Aorta (tissue), 5 donors: ENCODE data around the gene SAC3D1. TPM values are rescaled to one million over a fixed set of nuclear protein-coding genes. Genes with fewer than 3 reads are reported as not detected.
A peak's percentile ranks its signal among the peaks of the same experiment; 100 is the strongest.

ENCODE experiments used
- ATAC-seq: fragments of 200-7000 bp; cut with Tn5 transposase; one replicate; pipeline ENCODE4 v1.9.1; 2022; ENCODE audit warnings: moderate library complexity; ENCODE audit not compliant: low FRiP score
- DNase-seq, 2 donors: peaks; one replicate each; pipeline ENCODE4 v3.0.0-alpha.2; 2020
- H3K27ac ChIP-seq, 2 donors: one replicate each; pipeline ENCODE4 v1.5.1; 2013; ENCODE audit warnings: low read length in 2 of 2, mild to moderate bottlenecking in 2 of 2, moderate library complexity in 2 of 2, control low read depth in 1 of 2, inconsistent platforms in 1 of 2, low read depth in 1 of 2
- H3K27me3 ChIP-seq, 2 donors: one replicate each; pipeline ENCODE4 v1.6.1; 2013; ENCODE audit warnings: control low read depth in 1 of 2, low read length in 1 of 2, mild to moderate bottlenecking in 1 of 2, moderate library complexity in 1 of 2; ENCODE audit not compliant: insufficient read depth in 2 of 2, control insufficient read depth in 1 of 2
- H3K36me3 ChIP-seq, 2 donors: one replicate each; pipeline ENCODE4 v1.6.1; 2013; ENCODE audit warnings: control low read depth in 1 of 2, low read length in 1 of 2, mild to moderate bottlenecking in 1 of 2; ENCODE audit not compliant: insufficient read depth in 2 of 2, control insufficient read depth in 1 of 2
- H3K4me1 ChIP-seq, 2 donors: one replicate each; pipeline ENCODE4 v1.6.1; 2013; ENCODE audit warnings: low read length in 2 of 2, control low read depth in 1 of 2, mild to moderate bottlenecking in 1 of 2, moderate library complexity in 1 of 2; ENCODE audit not compliant: insufficient read depth in 2 of 2, control insufficient read depth in 1 of 2
- H3K4me3 ChIP-seq, 2 donors: one replicate each; pipeline ENCODE4 v1.5.1; 2013; ENCODE audit warnings: low read length in 2 of 2, control low read depth in 1 of 2, mild to moderate bottlenecking in 1 of 2
- H3K9me3 ChIP-seq: one replicate; pipeline ENCODE4 v1.6.1; 2013; ENCODE audit warnings: mild to moderate bottlenecking, low read length; ENCODE audit not compliant: control insufficient read depth
- WGBS, 2 donors: extraction: QIAGEN DNeasy Blood & Tissue Kit; methylation state at CpG; one replicate each; pipeline ENCODE4 v1.1.7; 2013; 5-methylcytosine and 5-hydroxymethylcytosine counted together
- intact Hi-C, 2 donors: fragments of 100-400 bp; cut with DNase I; formaldehyde crosslinking; loops; one replicate each; pipeline versions ENCODE4 v1.14.2 to v1.15.0; 2022
- polyA plus RNA-seq, 2 donors: library from polyadenylated mRNA; stranded (reverse); fragments of 200-250 nt; gene quantifications; one replicate each; pipeline ENCODE4 v1.2.3, GENCODE V29; 2013
- total RNA-seq, 2 donors: library from RNA; stranded (reverse); fragmentation: NEBNext Ultra II Directional; extraction: Animal tissue kit (Norgen Biotek cat#: 25700); gene quantifications; one replicate each; pipeline ENCODE4 v1.2.1, GENCODE V29; 2021
- donor health status: healthy with polysubstance abuse.
- donor health status: Bipolar disorder and iron deficiency.
- donor health status: DM: no; HTN: no; CAD: no.
- donor health status: DM: no; HTN: no; CAD: no.
- donor health status: DM: yes; HTN: yes; CAD: no.

The SAC3D1 gene
- total and polyA plus RNA-seq, 4 donors = 3.6 to 7.5 (median 5.2) TPM

DNA sequence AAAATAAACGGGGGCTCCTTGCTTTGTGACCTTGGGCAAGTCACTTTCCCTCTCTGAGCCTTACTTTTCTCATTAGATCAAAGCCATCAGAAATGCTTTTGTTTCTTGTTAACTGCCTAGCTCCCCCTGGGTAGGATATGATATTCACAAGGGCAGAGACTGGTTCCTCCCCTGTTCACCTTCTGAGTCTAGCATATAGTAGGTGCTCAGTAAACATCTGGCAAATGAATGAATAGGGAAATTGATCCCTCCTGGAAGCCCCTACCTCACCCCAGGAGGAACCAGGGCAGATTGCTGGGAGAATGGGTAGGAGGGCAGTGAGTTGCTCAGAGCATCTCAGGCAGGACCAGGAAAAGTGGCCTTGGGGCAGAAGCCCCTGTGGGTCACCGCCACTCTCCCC is 6.6 kb upstream of the SAC3D1 start:
- Histone ChIP-seq H3K27me3 (no peaks in the 10 kb centered on the region), H3K4me1 (no peaks in the 10 kb centered on the region), H3K27ac (no peak overlapping the region), H3K36me3 (no peaks in the 10 kb centered on the region), H3K9me3 (no peaks in the 10 kb centered on the region), H3K4me3 (no peak overlapping the region)
- ATAC-seq (no peak), DNase-seq (no peak)
- intact Hi-C loops = no loop called here
- 90 to 97% methylated on average over 2 of the region's 2 CpGs for WGBS, 2 donors

- H3K4me1 ChIP-seq = no peaks in the 10 kb centered on the region
- WGBS, 2 donors = 78 to 82% methylated on average over 11 of the region's 11 CpGs
- no peak overlapping the region for H3K27ac ChIP-seq
- H3K9me3 ChIP-seq = no peaks in the 10 kb centered on the region
- intact Hi-C loops = no loop called here
- no peak for DNase-seq
- ATAC-seq = no peak
- H3K4me3 ChIP-seq = no peak overlapping the region
- H3K36me3 ChIP-seq = no peaks in the 10 kb centered on the region
- H3K27me3 ChIP-seq = no peaks in the 10 kb centered on the region
Measured at GRCh38 chr11:65035579-65035978, 5.4 kb upstream of the SAC3D1 start.

DNA sequence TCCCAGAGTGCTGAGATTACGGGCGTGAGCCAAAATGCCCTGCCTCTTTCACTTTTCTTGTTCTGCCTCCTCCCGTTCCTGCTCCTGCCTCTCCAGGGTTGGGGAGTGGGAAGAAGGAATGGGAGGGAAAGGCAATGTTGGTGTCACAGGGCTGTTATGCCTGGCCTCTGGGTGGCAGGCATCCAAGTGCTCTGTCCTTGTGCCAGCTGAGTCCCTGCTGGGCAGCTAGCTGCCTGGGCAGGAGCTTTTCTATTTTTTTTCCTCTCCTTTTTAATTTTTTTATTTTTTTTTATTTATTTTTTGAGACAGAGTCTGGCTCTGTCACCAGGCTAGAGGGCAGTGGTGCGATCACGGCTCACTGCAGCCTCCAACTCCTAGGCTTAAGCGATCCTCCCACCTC is 4.1 kb upstream of the SAC3D1 start:
- no peaks in the 10 kb centered on the region for H3K9me3 ChIP-seq
- peak; percentile 72 to 89 for DNase-seq
- no peak overlapping the region for H3K4me3 ChIP-seq
- 25 to 32% methylated on average over 6 of the region's 6 CpGs for WGBS, 2 donors
- intact Hi-C loops = no loop called here
- no peaks in the 10 kb centered on the region for H3K27me3 ChIP-seq
- ATAC-seq = no peak
- H3K36me3 ChIP-seq = no peaks in the 10 kb centered on the region
- no peak overlapping the region for H3K27ac ChIP-seq
- H3K4me1 ChIP-seq = no peaks in the 10 kb centered on the region

DNA sequence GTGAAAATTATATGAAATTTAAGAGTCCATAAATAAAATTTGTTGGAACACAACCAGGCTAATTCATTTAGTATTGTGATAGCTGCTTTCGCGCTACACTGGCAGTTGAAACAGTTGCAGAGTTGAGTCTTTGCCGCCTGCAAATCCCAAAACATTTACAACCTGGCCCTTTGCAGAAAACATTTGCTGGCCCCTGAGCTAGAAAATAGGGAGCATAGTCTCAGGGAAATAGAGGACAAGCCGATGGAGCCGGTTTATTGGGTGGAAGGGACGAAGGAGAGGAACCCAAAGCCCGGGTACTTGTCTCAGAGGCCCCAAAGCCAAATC is 527 bp upstream of the SAC3D1 start:
- H3K4me3 ChIP-seq = peak overlapping the region; percentile 53 to 62
- no peak for ATAC-seq
- H3K9me3 ChIP-seq = no peaks in the 10 kb centered on the region
- 3 to 5% methylated on average over 7 of the region's 7 CpGs for WGBS, 2 donors
- no peaks in the 10 kb centered on the region for H3K4me1 ChIP-seq
- H3K36me3 ChIP-seq = no peaks in the 10 kb centered on the region
- no peak for DNase-seq
- intact Hi-C loops = loop anchor here in 1 of 2 donors (5.0 kb wide), 1 partner anchor 57 kb away; the partner anchor contains the start of gene VPS51
- no peaks in the 10 kb centered on the region for H3K27me3 ChIP-seq
- H3K27ac ChIP-seq = peak overlapping the region in 1 of 2 donors; percentile 90

DNA sequence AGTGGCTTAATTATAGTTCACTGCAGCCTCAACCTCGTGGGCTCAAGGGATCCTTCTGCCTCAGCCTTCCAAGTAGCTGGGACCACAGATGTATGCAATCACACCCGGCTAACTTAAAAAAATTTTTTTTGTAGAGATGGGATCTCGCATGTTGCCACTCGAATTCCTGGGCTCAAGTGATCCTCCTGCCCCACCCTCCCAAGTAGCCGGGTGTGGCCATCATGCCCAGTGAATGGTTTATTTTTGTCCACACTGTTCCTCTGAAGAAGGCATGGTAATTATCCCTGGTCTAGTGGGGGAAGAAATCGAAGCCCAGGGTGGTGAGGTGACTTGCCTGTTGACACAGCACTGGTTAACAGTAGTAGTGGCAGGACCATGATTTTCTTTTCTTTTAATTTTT is 1.9 kb downstream of the SAC3D1 start:
- WGBS, 2 donors = 88 to 92% methylated on average over 6 of the region's 6 CpGs
- ATAC-seq = no peak
- H3K27ac ChIP-seq = no peak overlapping the region

DNA sequence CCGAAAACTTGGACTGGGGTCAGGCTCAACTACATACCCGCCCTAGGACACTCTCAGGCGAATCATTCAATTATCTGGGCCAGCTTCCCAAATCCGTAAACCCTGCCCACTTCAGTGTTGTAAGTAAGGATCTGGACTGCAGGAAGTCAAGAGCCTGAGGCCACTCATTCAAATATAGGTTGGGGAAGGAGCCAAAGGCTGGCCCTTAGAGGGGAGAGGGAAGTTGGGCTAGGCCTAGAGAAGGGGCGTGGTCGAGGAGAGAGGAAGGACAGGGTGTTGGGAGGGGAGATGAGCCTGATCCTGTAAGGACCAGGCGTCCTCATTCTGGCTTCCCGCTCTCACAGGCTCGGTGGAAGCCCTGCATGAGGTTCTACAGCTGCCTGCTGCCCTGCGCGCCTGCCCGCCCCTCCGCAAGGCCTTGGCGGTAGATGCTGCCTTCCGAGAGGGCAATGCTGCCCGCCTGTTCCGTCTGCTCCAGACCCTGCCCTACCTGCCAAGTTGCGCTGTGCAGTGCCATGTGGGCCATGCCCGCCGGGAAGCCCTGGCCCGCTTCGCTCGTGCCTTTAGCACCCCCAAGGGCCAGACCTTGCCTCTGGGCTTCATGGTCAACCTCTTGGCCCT is 3.0 kb downstream of the SAC3D1 start:
- Histone ChIP-seq H3K27me3 (no peaks in the 10 kb centered on the region), H3K4me1 (no peaks in the 10 kb centered on the region), H3K27ac (no peak overlapping the region), H3K4me3 (no peak overlapping the region), H3K36me3 (no peaks in the 10 kb centered on the region), H3K9me3 (no peaks in the 10 kb centered on the region)
- 91 to 92% methylated on average over 20 to 23 of the region's 23 CpGs for WGBS, 2 donors
- intact Hi-C loops = loop anchor here in 1 of 2 donors (5.0 kb wide), 1 partner anchor 53 kb away; the partner anchor contains the start of gene VPS51
- ATAC-seq = no peak
- peak in 1 of 2 donors; percentile 78 for DNase-seq

More for the DNA sequence above, 1.9 kb downstream of the SAC3D1 start:
- H3K36me3 ChIP-seq = no peaks in the 10 kb centered on the region
- intact Hi-C loops = loop anchor here in 1 of 2 donors (5.0 kb wide), 1 partner anchor 54 kb away; the partner anchor contains the start of gene VPS51
- no peak for DNase-seq
- H3K4me1 ChIP-seq = no peaks in the 10 kb centered on the region
- no peak overlapping the region for H3K4me3 ChIP-seq
- H3K27me3 ChIP-seq = no peaks in the 10 kb centered on the region
- H3K9me3 ChIP-seq = no peaks in the 10 kb centered on the region

DNA sequence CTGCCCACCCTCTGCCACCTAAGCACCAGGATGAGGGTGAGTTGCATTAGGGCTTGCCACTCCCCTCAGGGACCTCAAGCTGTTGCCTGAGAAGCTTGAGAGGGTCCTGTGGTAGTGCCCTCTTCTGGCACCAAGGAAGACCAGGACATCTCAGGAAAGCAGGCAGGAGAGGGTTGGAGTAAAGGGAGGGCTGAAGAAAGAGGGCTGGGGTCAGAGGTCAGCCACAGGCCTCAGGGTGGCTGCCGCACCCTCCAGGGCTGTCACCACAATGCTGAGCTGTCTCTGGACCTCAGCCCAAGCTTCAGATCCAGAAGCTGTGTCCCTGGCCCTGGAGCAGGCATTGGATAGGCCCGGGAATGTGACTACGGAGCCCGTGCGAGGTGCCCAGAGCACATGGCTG is 4.1 kb downstream of the SAC3D1 start:
- ATAC-seq (no peak), DNase-seq (no peak)
- H3K27me3 ChIP-seq = no peaks in the 10 kb centered on the region
- 81 to 82% methylated on average over 5 of the region's 5 CpGs for WGBS, 2 donors
- no peaks in the 10 kb centered on the region for H3K4me1 ChIP-seq
- no peak overlapping the region for H3K27ac ChIP-seq
- H3K9me3 ChIP-seq = no peaks in the 10 kb centered on the region
- no peak overlapping the region for H3K4me3 ChIP-seq
- no peaks in the 10 kb centered on the region for H3K36me3 ChIP-seq
- intact Hi-C loops = no loop called here

- intact Hi-C loops = no loop called here
- 77 to 84% methylated on average over 7 of the region's 7 CpGs for WGBS, 2 donors
- no peak for DNase-seq
- Histone ChIP-seq H3K36me3 (no peaks in the 10 kb centered on the region), H3K27ac (no peak overlapping the region), H3K4me3 (no peak overlapping the region), H3K27me3 (no peaks in the 10 kb centered on the region), H3K4me1 (no peaks in the 10 kb centered on the region), H3K9me3 (no peaks in the 10 kb centered on the region)
- ATAC-seq = no peak
Measured at GRCh38 chr11:65045728-65046127, 4.7 kb downstream of the SAC3D1 start.

GRCh38 chr11:65047581-65048422 is 6.8 kb downstream of the SAC3D1 start:
- H3K36me3 ChIP-seq = no peaks in the 10 kb centered on the region
- H3K4me3 ChIP-seq = peak overlapping the region; percentile 2 to 15
- ATAC-seq (peak; percentile 64), DNase-seq (peak; percentile 61 to 87)
- H3K4me1 ChIP-seq = no peaks in the 10 kb centered on the region
- WGBS, 2 donors = 8 to 9% methylated on average over 54 to 56 of the region's 56 CpGs
- intact Hi-C loops = no loop called here
- H3K9me3 ChIP-seq = no peaks in the 10 kb centered on the region
- H3K27me3 ChIP-seq = no peaks in the 10 kb centered on the region
- no peak overlapping the region for H3K27ac ChIP-seq
